GM12875 (cell line): ENCODE results near the gene ATP2A3.

Experiments used
- H3K4me3 ChIP-seq: one replicate; pipeline ENCODE4 v1.5.1; 2011; ENCODE audit warnings: low read depth, low read length, control low read depth
- CTCF ChIP-seq: IDR thresholded peaks from 2 replicates; pipeline ENCODE4 v1.5.1; 2011; ENCODE audit warnings: low read depth, mild to moderate bottlenecking, control low read depth, inconsistent platforms, low read length, moderate library complexity, borderline replicate concordance; ENCODE audit not compliant: insufficient read depth

The ATP2A3 gene

GRCh38 chr17:3926860-3927627, 37.2 kb downstream of the ATP2A3 start:
- no peak overlapping the region for H3K4me3 ChIP-seq
- no peak for TF ChIP-seq CTCF

- TF ChIP-seq CTCF, result no peak
Observed at GRCh38 chr17:3925684-3926485, 38.4 kb downstream of the ATP2A3 start.

GRCh38 chr17:3924512-3925350, 39.5 kb downstream of the ATP2A3 start:
- TF ChIP-seq CTCF, result no peak

More at GRCh38 chr17:3925684-3926485, 38.4 kb downstream of the ATP2A3 start:
- H3K4me3 ChIP-seq, result no peak overlapping the region

GRCh38 chr17:3923466-3924190, 40.6 kb downstream of the ATP2A3 start:
- no peak for TF ChIP-seq CTCF
- H3K4me3 ChIP-seq, result no peak overlapping the region

More at GRCh38 chr17:3924512-3925350, 39.5 kb downstream of the ATP2A3 start:
- H3K4me3 ChIP-seq, result no peak overlapping the region

GRCh38 chr17:3922765-3923164, 41.5 kb downstream of the ATP2A3 start:
- no peak overlapping the region for H3K4me3 ChIP-seq
- TF ChIP-seq CTCF, result no peak

GRCh38 chr17:3921502-3922319, 42.5 kb downstream of the ATP2A3 start:
- TF ChIP-seq CTCF, result no peak
- no peak overlapping the region for H3K4me3 ChIP-seq
